ENCODE results near the gene OR51I1. TPM values are rescaled to one million over a fixed set of nuclear protein-coding genes. Genes with fewer than 3 reads are reported as not detected.

The OR51I1 gene
- total and polyA plus RNA-seq, 2 donors (not counting 1 experiment from before 2014, with no cell fraction given), result 0.17 TPM; not detected in 1

GRCh38 chr11:5394091-5394490, 47.2 kb downstream of the OR51I1 start:
- Histone ChIP-seq H3K4me2 (ENCODE audit: extremely low read depth, insufficient read depth, low read length) (no peak overlapping the region), H3K4me3 (replicated peaks in 1 of 4; ENCODE audit: control extremely low read depth in 1 of 4, insufficient read depth in 1 of 4, low read depth in 3 of 4, low read length in 4 of 4) (no peak overlapping the region), H3K79me2 (ENCODE audit: control insufficient read depth, insufficient read depth, low read length) (no peaks in the 10 kb centered on the region), H3K27me3 (ENCODE audit: control insufficient read depth, insufficient read depth, low read length) (no peaks in the 10 kb centered on the region), H3K27ac (ENCODE audit: insufficient read depth, low read length) (no peak overlapping the region), H4K20me1 (ENCODE audit: control insufficient read depth, extremely low read depth, insufficient read depth, low read length) (no peaks in the 10 kb centered on the region), H3K36me3 (ENCODE audit: control insufficient read depth, insufficient read depth, low read length) (no peaks in the 10 kb centered on the region), H2AFZ (ENCODE audit: low read length) (no peak overlapping the region), H3K9me3 (ENCODE audit: control insufficient read depth, insufficient read depth, low read depth, low read length) (no peaks in the 10 kb centered on the region), H3K4me1 (ENCODE audit: control insufficient read depth, extremely low read depth, insufficient read depth, low read length) (no peaks in the 10 kb centered on the region), H3K9ac (ENCODE audit: insufficient read depth, low read length) (no peak overlapping the region)
- TF ChIP-seq EZH2 (IDR thresholded peaks at IDR 0.05; ENCODE audit: low read length, missing control alignments) (no peak), CTCF (conservative IDR thresholded peaks at IDR 0.05 in 1 of 2, IDR thresholded peaks at IDR 0.05 in 1 of 2; ENCODE audit: low read depth in 1 of 2, low read length in 2 of 2) (no peak)
- DNase-seq (ENCODE audit: low read depth in 2 of 2), result no peak

Other genes starting within 250 kb of the OR51I1 start
- gene OR51V1, start 240.8 kb downstream of the OR51I1 start, total RNA-seq, result not detected in 2 replicates
- gene OR51V1, start 240.8 kb downstream of the OR51I1 start, polyA plus RNA-seq, result not detected in 2 replicates
- gene HBB, start 214.4 kb downstream of the OR51I1 start, total RNA-seq, result not detected in 2 replicates
- gene HBB, start 214.4 kb downstream of the OR51I1 start, polyA plus RNA-seq, result 0.16 and 0.22 TPM in 2 replicates
- gene HBD, start 207.0 kb downstream of the OR51I1 start, total RNA-seq, result 5.9 TPM in 1 of 2 replicates, not detected in the other
- gene HBD, start 207.0 kb downstream of the OR51I1 start, polyA plus RNA-seq, result 17.1 and 53.4 TPM in 2 replicates
- not detected in 2 replicates for gene HBG1, start 191.7 kb downstream of the OR51I1 start, total RNA-seq
- gene HBG1, start 191.7 kb downstream of the OR51I1 start, polyA plus RNA-seq, result 0.41 and 0.46 TPM in 2 replicates
- gene HBG2, start 186.7 kb downstream of the OR51I1 start, total RNA-seq, result not detected in 2 replicates
- 0.93 and 2.6 TPM in 2 replicates for gene HBG2, start 186.7 kb downstream of the OR51I1 start, polyA plus RNA-seq
- gene HBE1, start 171.6 kb downstream of the OR51I1 start, total RNA-seq, result 0.33 TPM in 1 of 2 replicates, not detected in the other
- 2.0 and 3.1 TPM in 2 replicates for gene HBE1, start 171.6 kb downstream of the OR51I1 start, polyA plus RNA-seq
- 0.17 TPM in 1 of 2 replicates, not detected in the other for gene OR51B4, start 139.6 kb downstream of the OR51I1 start, total RNA-seq
- gene OR51B4, start 139.6 kb downstream of the OR51I1 start, polyA plus RNA-seq, result not detected in 2 replicates
- not detected in 2 replicates for gene OR51B2, start 117.2 kb downstream of the OR51I1 start, total RNA-seq
- gene OR51B2, start 117.2 kb downstream of the OR51I1 start, polyA plus RNA-seq, result not detected in 2 replicates
- gene OR51B5, start 98.0 kb downstream of the OR51I1 start, total RNA-seq, result 0.17 and 0.26 TPM in 2 replicates
- gene OR51B5, start 98.0 kb downstream of the OR51I1 start, polyA plus RNA-seq, result 0.06 TPM in 1 of 2 replicates, not detected in the other
- gene OR51B6, start 90.0 kb downstream of the OR51I1 start, total RNA-seq, result not detected in 2 replicates
- gene OR51B6, start 90.0 kb downstream of the OR51I1 start, polyA plus RNA-seq, result not detected in 2 replicates
- gene OR51M1, start 57.7 kb downstream of the OR51I1 start, total RNA-seq, result not detected in 2 replicates
- gene OR51M1, start 57.7 kb downstream of the OR51I1 start, polyA plus RNA-seq, result 0.06 TPM in 1 of 2 replicates, not detected in the other
- gene OR51Q1, start 19.4 kb downstream of the OR51I1 start, total RNA-seq, result not detected in 2 replicates
- gene OR51Q1, start 19.4 kb downstream of the OR51I1 start, polyA plus RNA-seq, result not detected in 2 replicates
- under 0.01 TPM in 1 of 2 replicates, not detected in the other for gene OR51I2, start 7.8 kb upstream of the OR51I1 start, total RNA-seq
- not detected in 2 replicates for gene OR51I2, start 7.8 kb upstream of the OR51I1 start, polyA plus RNA-seq
- gene OR52D1, start 47.2 kb upstream of the OR51I1 start, total RNA-seq, result not detected in 2 replicates
- gene OR52D1, start 47.2 kb upstream of the OR51I1 start, polyA plus RNA-seq, result not detected in 2 replicates
- 0.17 TPM in 1 of 2 replicates, not detected in the other for gene UBQLN3, start 68.4 kb upstream of the OR51I1 start, total RNA-seq
- not detected in 2 replicates for gene UBQLN3, start 68.4 kb upstream of the OR51I1 start, polyA plus RNA-seq
- gene UBQLNL, start 75.2 kb upstream of the OR51I1 start, total RNA-seq, result under 0.01 and 0.17 TPM in 2 replicates
- gene UBQLNL, start 75.2 kb upstream of the OR51I1 start, polyA plus RNA-seq, result 0.09 and 0.10 TPM in 2 replicates
- gene OR52H1, start 107.0 kb upstream of the OR51I1 start, total RNA-seq, result 0.50 and 0.51 TPM in 2 replicates
- gene OR52H1, start 107.0 kb upstream of the OR51I1 start, polyA plus RNA-seq, result not detected in 2 replicates
- gene OR52B6, start 139.4 kb upstream of the OR51I1 start, total RNA-seq, result not detected in 2 replicates
- gene OR52B6, start 139.4 kb upstream of the OR51I1 start, polyA plus RNA-seq, result not detected in 2 replicates
- gene TRIM6, start 155.1 kb upstream of the OR51I1 start, total RNA-seq, result 4.9 and 8.6 TPM in 2 replicates
- 8.2 and 13.8 TPM in 2 replicates for gene TRIM6, start 155.1 kb upstream of the OR51I1 start, polyA plus RNA-seq
- gene TRIM34, start 183.5 kb upstream of the OR51I1 start, total RNA-seq, result 11.3 and 17.8 TPM in 2 replicates
- 13.6 and 18.5 TPM in 2 replicates for gene TRIM34, start 183.5 kb upstream of the OR51I1 start, polyA plus RNA-seq
- 43.4 and 47.9 TPM in 2 replicates for gene TRIM5, start 243.6 kb upstream of the OR51I1 start, total RNA-seq
- 26.8 and 32.4 TPM in 2 replicates for gene TRIM5, start 243.6 kb upstream of the OR51I1 start, polyA plus RNA-seq
- 94.8 and 112 TPM in 2 replicates for gene TRIM22, start 248.3 kb upstream of the OR51I1 start, total RNA-seq
- 74.3 and 108 TPM in 2 replicates for gene TRIM22, start 248.3 kb upstream of the OR51I1 start, polyA plus RNA-seq

All from fibroblast of lung (primary cell).